PC-9 (cell line): ENCODE measurements around the gene CFAP46.

Experiments
- EZH2 ChIP-seq: fragments of 200-600 bp; sonication (generic); IDR thresholded peaks from 2 replicates; pipeline ENCODE4 v1.8.0; 2017; ENCODE audit warnings: antibody characterized with exemption, low read depth
- TF ChIP-seq, protein P1 (sequence below): fragments of 200-600 bp; sonication (generic); conservative IDR thresholded peaks from 2 replicates; pipeline ENCODE4 v1.6.1; 2017; ENCODE audit warnings: mixed run types, antibody characterized with exemption, mild to moderate bottlenecking, moderate library complexity

DNA sequence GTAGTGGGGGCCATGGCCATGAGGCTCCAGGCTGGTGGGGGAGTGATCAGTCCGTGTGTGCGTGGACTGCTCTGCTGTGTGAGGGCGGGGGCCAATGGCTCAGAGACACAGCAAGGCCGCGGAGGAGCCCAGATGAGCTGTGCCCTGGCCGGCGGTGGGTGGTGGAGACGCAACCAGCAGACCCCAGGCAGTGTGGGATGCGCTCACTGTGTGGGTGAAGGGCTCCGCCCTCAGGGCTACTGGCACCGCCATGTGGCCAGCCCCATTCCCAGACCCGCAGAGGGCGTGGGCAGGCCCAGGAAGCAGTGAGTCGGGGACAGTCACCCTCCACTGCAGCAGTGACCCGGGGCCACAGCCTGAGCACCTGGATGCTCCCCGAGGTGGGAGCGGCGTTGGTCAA, 165.5 kb downstream of the CFAP46 start:
- TF ChIP-seq, protein P1, sequence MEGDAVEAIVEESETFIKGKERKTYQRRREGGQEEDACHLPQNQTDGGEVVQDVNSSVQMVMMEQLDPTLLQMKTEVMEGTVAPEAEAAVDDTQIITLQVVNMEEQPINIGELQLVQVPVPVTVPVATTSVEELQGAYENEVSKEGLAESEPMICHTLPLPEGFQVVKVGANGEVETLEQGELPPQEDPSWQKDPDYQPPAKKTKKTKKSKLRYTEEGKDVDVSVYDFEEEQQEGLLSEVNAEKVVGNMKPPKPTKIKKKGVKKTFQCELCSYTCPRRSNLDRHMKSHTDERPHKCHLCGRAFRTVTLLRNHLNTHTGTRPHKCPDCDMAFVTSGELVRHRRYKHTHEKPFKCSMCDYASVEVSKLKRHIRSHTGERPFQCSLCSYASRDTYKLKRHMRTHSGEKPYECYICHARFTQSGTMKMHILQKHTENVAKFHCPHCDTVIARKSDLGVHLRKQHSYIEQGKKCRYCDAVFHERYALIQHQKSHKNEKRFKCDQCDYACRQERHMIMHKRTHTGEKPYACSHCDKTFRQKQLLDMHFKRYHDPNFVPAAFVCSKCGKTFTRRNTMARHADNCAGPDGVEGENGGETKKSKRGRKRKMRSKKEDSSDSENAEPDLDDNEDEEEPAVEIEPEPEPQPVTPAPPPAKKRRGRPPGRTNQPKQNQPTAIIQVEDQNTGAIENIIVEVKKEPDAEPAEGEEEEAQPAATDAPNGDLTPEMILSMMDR: no peak
- TF ChIP-seq EZH2: no peak
